K562 (cell line): ENCODE measurements around the gene OSBPL3. TPM values are rescaled to one million over a fixed set of nuclear protein-coding genes. Genes with fewer than 3 reads are reported as not detected.

Source experiments
- ATAC-seq: fragments of 200-7000 bp; cut with Tn5 transposase; 3 replicates; pipeline ENCODE4 v1.9.1; 2020; ENCODE audit warnings: moderate library complexity
- BruUV-seq: library from RNA; stranded (reverse); fragments of 400-500 nt; replicated peaks from 2 replicates; lab custom pipeline; 2021; lab: Mats Ljungman, UMichigan
- CTCF ChIA-PET: fragments of 300-600 bp; formaldehyde crosslinking; extraction: SDS; loops from one replicate; lab custom pipeline; 2021; ENCODE audit warnings: low intra/inter-chr PET ratio; lab: Yijun Ruan, JAX
- POLR2A ChIA-PET: fragments of 300-600, 350-650 bp; sonication (Branson Sonifier 250); formaldehyde crosslinking; extraction: SDS; loops from one replicate; lab custom pipeline; 2021; ENCODE audit warnings: antibody characterized with exemption, inconsistent platforms; lab: Yijun Ruan, JAX
- DNase-seq, 4 experiments: peaks; one replicate each; pipeline versions ENCODE4 v3.0.0 to v3.0.0-alpha.2; 2011 to 2018; ENCODE audit warnings: low spot score in 3 of 4, mixed read lengths in 3 of 4; ENCODE audit errors: extremely low read depth in 1 of 4
- FAIRE-seq: peaks from 2 replicates; lab custom pipeline; 2011; peaks lifted over from hg19 to GRCh38; lab: Jason Lieb, UNC
- H2AFZ ChIP-seq: 2 replicates; pipeline ENCODE4 v1.6.0; 2011; ENCODE audit warnings: low read depth, low read length, control low read depth, inconsistent platforms
- H3K27ac ChIP-seq: fragments of 200-600 bp; 3 replicates; pipeline ENCODE4 v1.8.0; 2011; ENCODE audit warnings: low read depth, mild to moderate bottlenecking, control low read depth, inconsistent platforms, low read length, moderate library complexity, mixed read lengths; ENCODE audit errors: extremely low read depth
- H3K27me3 ChIP-seq, 2 experiments: fragments of 300-600 bp in 1 of 2; 2 replicates in 1 of 2; 3 replicates in 1 of 2; pipeline versions ENCODE4 v1.6.0 to v1.8.0; 2011; ENCODE audit warnings: inconsistent platforms in 2 of 2, low read length in 2 of 2, mild to moderate bottlenecking in 1 of 2, mixed read lengths in 1 of 2, moderate library complexity in 1 of 2; ENCODE audit not compliant: control insufficient read depth in 2 of 2, insufficient read depth in 2 of 2
- H3K36me3 ChIP-seq: fragments of 300-600 bp; 3 replicates; pipeline ENCODE4 v1.8.0; 2011; ENCODE audit warnings: mild to moderate bottlenecking, low read length, inconsistent platforms; ENCODE audit not compliant: control insufficient read depth, insufficient read depth
- H3K4me1 ChIP-seq, 2 experiments: fragments of 200-600 bp in 1 of 2; replicated peaks in 1 of 2; 2 replicates in 1 of 2; 3 replicates in 1 of 2; pipeline versions ENCODE4 v1.5.1 to v1.8.0; 2011; ENCODE audit warnings: inconsistent platforms in 2 of 2, low read length in 2 of 2, mild to moderate bottlenecking in 1 of 2, mixed read lengths in 1 of 2, moderate library complexity in 1 of 2; ENCODE audit not compliant: control insufficient read depth in 2 of 2, insufficient read depth in 2 of 2
- H3K4me2 ChIP-seq: 2 replicates; pipeline ENCODE4 v1.6.1; 2011; ENCODE audit warnings: low read length, control low read depth, inconsistent platforms, mixed read lengths; ENCODE audit not compliant: insufficient read depth
- H3K4me3 ChIP-seq: fragments of 200-600 bp; sonication (generic), shearing (Covaris generic); 2 replicates; pipeline ENCODE4 v1.5.1; 2016; ENCODE audit warnings: control low read depth, inconsistent platforms
- H3K79me2 ChIP-seq: fragments of 200-600 bp; 3 replicates; pipeline ENCODE4 v1.8.0; 2011; ENCODE audit warnings: low read length, inconsistent platforms; ENCODE audit not compliant: control insufficient read depth, insufficient read depth
- H3K9ac ChIP-seq, 2 experiments: 2 replicates each; pipeline versions ENCODE4 v1.6.0 to v1.6.1; 2011; ENCODE audit warnings: low read depth in 2 of 2, low read length in 2 of 2, control low read depth in 1 of 2, inconsistent platforms in 1 of 2, mild to moderate bottlenecking in 1 of 2, mixed read lengths in 1 of 2; ENCODE audit not compliant: insufficient read depth in 1 of 2
- H3K9me1 ChIP-seq: one replicate; pipeline ENCODE4 v1.6.0; 2011; ENCODE audit warnings: inconsistent platforms, mild to moderate bottlenecking, low read length, moderate library complexity; ENCODE audit not compliant: control insufficient read depth, insufficient read depth
- H3K9me3 ChIP-seq: replicated peaks from 2 replicates; pipeline ENCODE4 v1.5.1; 2011; ENCODE audit warnings: low read depth, low read length, inconsistent platforms; ENCODE audit not compliant: control insufficient read depth, insufficient read depth
- H4K20me1 ChIP-seq: replicated peaks from 2 replicates; pipeline ENCODE4 v1.6.1; 2011; ENCODE audit warnings: low read length, inconsistent platforms, mixed read lengths; ENCODE audit not compliant: control insufficient read depth, insufficient read depth
- CSDE1 ChIP-seq, 2 experiments: fragments of 450-650 bp; IDR thresholded peaks; 2 replicates each; pipeline ENCODE4 v1.6.1; 2016; ENCODE audit warnings: mild to moderate bottlenecking in 1 of 2
- FOSL1 ChIP-seq: fragments of 200-800 bp; sonication (Bioruptor generic); conservative IDR thresholded peaks from 2 replicates; pipeline ENCODE4 v1.6.1; 2016; ENCODE audit warnings: missing genetic modification characterization, missing compliant biosample characterization
- TFE3 ChIP-seq: fragments of 450-650 bp; formaldehyde crosslinking; IDR thresholded peaks from 2 replicates; pipeline ENCODE4 v1.4.0; 2020; ENCODE audit warnings: mild to moderate bottlenecking, mixed read lengths
- ZNF740 ChIP-seq, 3 experiments: fragments of 200-800 bp in 1 of 3; sonication (Bioruptor generic) in 1 of 3; sonication (generic) in 1 of 3; formaldehyde crosslinking in 1 of 3; IDR thresholded peaks; 2 replicates each; pipeline versions ENCODE4 v1.6.1 to v1.8.0; 2016 to 2022; ENCODE audit warnings: mild to moderate bottlenecking in 2 of 3, missing compliant biosample characterization in 2 of 3, missing genetic modification characterization in 2 of 3, missing genetic modification reagents in 1 of 3
- ZZZ3 ChIP-seq: fragments of 450-650 bp; IDR thresholded peaks from 2 replicates; pipeline ENCODE4 v1.6.1; 2016; ENCODE audit warnings: antibody characterized with exemption, mild to moderate bottlenecking, moderate library complexity
- WGBS: fragments of 100-300 bp; shearing (Covaris generic); methylation state at CpG from one replicate; pipeline ENCODE4 v1.1.6; 2016; ENCODE audit warnings: low coverage, mixed read lengths; ENCODE audit not compliant: insufficient coverage; ENCODE audit errors: missing lambda C conversion rate; 5-methylcytosine and 5-hydroxymethylcytosine counted together
- in situ Hi-C: fragments of 300-500 bp; cut with MboI; formaldehyde crosslinking; loops from 4 replicates; pipeline ENCODE4 v1.15.0; 2018; ENCODE audit warnings: inconsistent platforms, mixed read lengths
- intact Hi-C: fragments of 100-400 bp; cut with micrococcal nuclease; formaldehyde crosslinking; loops from 2 replicates; pipeline ENCODE4 v1.14.2; 2022
- polyA plus RNA-seq, 8 experiments: library from polyadenylated mRNA; depleted of rRNA in 4 of 8; stranded (reverse) in 5 of 8; unstranded in 3 of 8; fragments of >200 nt; fragmentation: Nextera tagmentation in 2 of 8; fragmentation: Illumina TruSeq in 1 of 8; extraction: Ambion mirVana in 2 of 8; extraction: Trizol in 1 of 8; gene quantifications; 2 replicates each; pipeline versions ENCODE4 v1.2.1 to v1.2.3, GENCODE V29; 2011 to 2014; ENCODE audit warnings: inconsistent platforms in 1 of 8, missing spikeins in 1 of 8
- total RNA-seq, 7 experiments: library from RNA; depleted of rRNA in 6 of 7; stranded (reverse); fragments of >200 nt in 6 of 7; fragmentation: Illumina TruSeq in 2 of 7; extraction: Trizol in 2 of 7; gene quantifications; 2 replicates each; pipeline versions ENCODE4 v1.2.1 to v1.2.3, GENCODE V29; 2011 to 2021; ENCODE audit warnings: low replicate concordance in 1 of 7
- TF ChIP-seq, protein P1 (sequence below): fragments of 250-450 bp; sonication (Bioruptor Pico); IDR thresholded peaks from 2 replicates; pipeline ENCODE4 v1.4.0; 2020; ENCODE audit warnings: mild to moderate bottlenecking, moderate library complexity

Gene OSBPL3
- total and polyA plus RNA-seq, 9 of the 15 experiments (the other 6 are each of a cell fraction or from before 2014, with no cell fraction given) = 4.8 to 37.2 (median 26.5) TPM

GRCh38 chr7:24756545-24757352 is 223.2 kb downstream of the OSBPL3 start (continued):
- peak; percentile 73 for TF ChIP-seq ZNF740 (CRISPR knock-in tag; IDR thresholded peaks at IDR 0.05)
- no peak for TF ChIP-seq ZNF740 (tag; IDR thresholded peaks at IDR 0.05)
- no peak for TF ChIP-seq TFE3 (CRISPR knock-in tag)
- TF ChIP-seq ZZZ3 = no peak

DNA sequence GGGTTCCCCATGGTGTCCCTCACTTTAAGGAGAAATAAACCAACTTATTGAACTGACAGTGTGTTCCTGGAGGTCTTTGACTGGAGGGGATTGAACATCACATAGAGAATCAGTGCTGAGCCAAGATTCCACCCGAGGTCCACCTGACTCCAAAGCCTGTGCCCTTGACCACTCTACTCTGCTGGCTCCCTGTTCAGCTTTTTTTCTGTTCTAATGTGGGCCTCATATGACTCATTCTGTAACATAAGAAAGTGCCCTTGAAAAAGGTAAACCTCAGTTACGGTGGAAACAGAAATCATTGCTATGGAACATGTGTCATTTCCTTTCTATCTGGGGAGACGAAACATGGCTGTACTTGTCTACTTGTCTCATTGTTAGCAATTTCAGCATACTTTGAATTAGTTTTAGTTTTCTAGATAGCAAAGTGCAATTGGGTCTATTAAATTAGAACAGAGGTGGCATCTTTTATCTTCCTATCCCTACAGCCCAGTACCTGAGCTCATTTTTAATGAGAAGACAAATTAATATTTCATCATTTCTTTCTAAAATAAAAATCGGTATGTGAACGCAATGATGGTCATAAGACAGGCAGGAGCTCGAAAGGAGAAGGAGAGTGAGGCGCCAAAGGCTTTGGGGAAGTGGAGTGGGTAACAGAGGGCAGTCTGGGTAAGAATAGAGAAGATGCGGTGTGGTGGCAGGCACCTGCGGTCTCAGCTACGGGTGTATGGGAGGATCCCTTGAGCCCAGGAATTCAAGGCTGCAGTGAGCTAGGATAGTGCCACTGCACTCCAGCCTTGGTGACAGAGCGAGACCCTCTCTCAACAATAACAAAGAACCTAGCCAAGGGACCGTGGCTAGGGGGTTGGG is 224.2 kb downstream of the OSBPL3 start:
- ATAC-seq = no peak
- Histone ChIP-seq H3K79me2 (no peaks in the 10 kb centered on the region), H3K9me1 (no peaks in the 10 kb centered on the region), H2AFZ (no peak overlapping the region), H3K27me3 (peaks cover 22 to 46% of the 10 kb centered on the region in 2 experiments), H3K36me3 (no peaks in the 10 kb centered on the region), H3K9me3 (no peaks in the 10 kb centered on the region), H4K20me1 (no peaks in the 10 kb centered on the region), H3K4me3 (no peak overlapping the region), H3K27ac (no peak overlapping the region), H3K9ac (no peak overlapping the region), H3K4me1 (peaks cover 0 to 14% of the 10 kb centered on the region in 2 experiments; a peak in 2 of 5 replicates), H3K4me2 (no peak overlapping the region)
- DNase-seq = no peak
- BruUV-seq = no TSS peak
- FAIRE-seq = no peak
- intact Hi-C loops (no loop called here), in situ Hi-C loops (no loop called here)
- 32% methylated on average over 12 of the region's 12 CpGs for WGBS
- TF ChIP-seq, protein P1, sequence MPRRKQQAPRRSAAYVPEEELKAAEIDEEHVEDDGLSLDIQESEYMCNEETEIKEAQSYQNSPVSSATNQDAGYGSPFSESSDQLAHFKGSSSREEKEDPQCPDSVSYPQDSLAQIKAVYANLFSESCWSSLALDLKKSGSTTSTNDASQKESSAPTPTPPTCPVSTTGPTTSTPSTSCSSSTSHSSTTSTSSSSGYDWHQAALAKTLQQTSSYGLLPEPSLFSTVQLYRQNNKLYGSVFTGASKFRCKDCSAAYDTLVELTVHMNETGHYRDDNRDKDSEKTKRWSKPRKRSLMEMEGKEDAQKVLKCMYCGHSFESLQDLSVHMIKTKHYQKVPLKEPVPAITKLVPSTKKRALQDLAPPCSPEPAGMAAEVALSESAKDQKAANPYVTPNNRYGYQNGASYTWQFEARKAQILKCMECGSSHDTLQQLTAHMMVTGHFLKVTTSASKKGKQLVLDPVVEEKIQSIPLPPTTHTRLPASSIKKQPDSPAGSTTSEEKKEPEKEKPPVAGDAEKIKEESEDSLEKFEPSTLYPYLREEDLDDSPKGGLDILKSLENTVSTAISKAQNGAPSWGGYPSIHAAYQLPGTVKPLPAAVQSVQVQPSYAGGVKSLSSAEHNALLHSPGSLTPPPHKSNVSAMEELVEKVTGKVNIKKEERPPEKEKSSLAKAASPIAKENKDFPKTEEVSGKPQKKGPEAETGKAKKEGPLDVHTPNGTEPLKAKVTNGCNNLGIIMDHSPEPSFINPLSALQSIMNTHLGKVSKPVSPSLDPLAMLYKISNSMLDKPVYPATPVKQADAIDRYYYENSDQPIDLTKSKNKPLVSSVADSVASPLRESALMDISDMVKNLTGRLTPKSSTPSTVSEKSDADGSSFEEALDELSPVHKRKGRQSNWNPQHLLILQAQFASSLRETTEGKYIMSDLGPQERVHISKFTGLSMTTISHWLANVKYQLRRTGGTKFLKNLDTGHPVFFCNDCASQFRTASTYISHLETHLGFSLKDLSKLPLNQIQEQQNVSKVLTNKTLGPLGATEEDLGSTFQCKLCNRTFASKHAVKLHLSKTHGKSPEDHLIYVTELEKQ (CRISPR knock-in tag) = no peak
- TF ChIP-seq FOSL1 (tag) (0 out of 2 replicates have a peak, but pooled peaks have one; percentile 36), CSDE1 (IDR thresholded peaks at IDR 0.05) (no peak)
- ChIA-PET POLR2A (interaction anchor here (0.9 to 1.8 kb wide), 2 partner anchors 9 to 12 kb away, joined by 3 to 6 read pairs; no protein-coding TSS in a partner anchor), CTCF (no interaction called here)
